Mesendoderm (in vitro differentiated cells): ENCODE measurements around the gene IL3RA.
"Not testable (repeated sequence)": the region's sequence is repeated elsewhere in the genome, so short reads cannot be mapped to it uniquely, and the experiment has no call there.

Experiments used
- DNase-seq: peaks from one replicate; pipeline ENCODE4 v3.0.0; 2013
- H2AK5ac ChIP-seq: 2 replicates; pipeline ENCODE4 v1.6.1; 2013; ENCODE audit warnings: low read length, inconsistent platforms
- H2BK120ac ChIP-seq: 2 replicates; pipeline ENCODE4 v1.6.1; 2013; ENCODE audit warnings: low read depth, mild to moderate bottlenecking, low read length, moderate library complexity, mixed read lengths
- H2BK15ac ChIP-seq: replicated peaks from 2 replicates; pipeline ENCODE4 v1.6.1; 2013; ENCODE audit warnings: low read depth, mild to moderate bottlenecking, moderate library complexity
- H2BK5ac ChIP-seq: 2 replicates; pipeline ENCODE4 v1.6.1; 2013; ENCODE audit warnings: low read length, inconsistent platforms
- H3K18ac ChIP-seq: 2 replicates; pipeline ENCODE4 v1.6.1; 2013; ENCODE audit warnings: mild to moderate bottlenecking, low read length, mixed read lengths
- H3K23ac ChIP-seq: one replicate; pipeline ENCODE4 v1.6.1; 2013; ENCODE audit warnings: low read length
- H3K27ac ChIP-seq: 2 replicates; pipeline ENCODE4 v1.5.1; 2013; ENCODE audit warnings: low read depth, mild to moderate bottlenecking, inconsistent platforms, low read length, moderate library complexity
- H3K27me3 ChIP-seq: 2 replicates; pipeline ENCODE4 v1.6.1; 2013; ENCODE audit warnings: low read length, control low read depth, mild to moderate bottlenecking, inconsistent platforms; ENCODE audit not compliant: insufficient read depth, poor library complexity
- H3K36me3 ChIP-seq: 2 replicates; pipeline ENCODE4 v1.6.1; 2013; ENCODE audit warnings: low read length, inconsistent platforms; ENCODE audit not compliant: control insufficient read depth, insufficient read depth
- H3K4ac ChIP-seq: one replicate; pipeline ENCODE4 v1.6.1; 2013; ENCODE audit warnings: low read depth, mild to moderate bottlenecking, low read length, moderate library complexity
- H3K4me1 ChIP-seq: 2 replicates; pipeline ENCODE4 v1.6.1; 2013; ENCODE audit warnings: low read depth, low read length, inconsistent platforms; ENCODE audit not compliant: control insufficient read depth
- H3K4me2 ChIP-seq: 2 replicates; pipeline ENCODE4 v1.6.1; 2013; ENCODE audit warnings: low read length
- H3K4me3 ChIP-seq: 2 replicates; pipeline ENCODE4 v1.5.1; 2013; ENCODE audit warnings: mild to moderate bottlenecking, low read length
- H3K56ac ChIP-seq: one replicate; pipeline ENCODE4 v1.6.1; 2013; ENCODE audit warnings: low read length
- H3K79me1 ChIP-seq: 2 replicates; pipeline ENCODE4 v1.6.1; 2013; ENCODE audit warnings: low read length, inconsistent platforms
- H3K79me2 ChIP-seq: 2 replicates; pipeline ENCODE4 v1.6.1; 2013; ENCODE audit warnings: mild to moderate bottlenecking, low read length; ENCODE audit not compliant: control insufficient read depth, insufficient read depth
- H3K9ac ChIP-seq: 2 replicates; pipeline ENCODE4 v1.6.1; 2013; ENCODE audit warnings: low read length, inconsistent platforms
- H4K5ac ChIP-seq: one replicate; pipeline ENCODE4 v1.6.1; 2013; ENCODE audit warnings: low read length
- H4K8ac ChIP-seq: one replicate; pipeline ENCODE4 v1.6.1; 2013; ENCODE audit warnings: low read depth, mild to moderate bottlenecking, control low read depth, low read length, moderate library complexity
- WGBS: extraction: QIAGEN DNeasy Blood & Tissue Kit; methylation state at CpG from one replicate; pipeline ENCODE4 v1.1.7; 2013; ENCODE audit warnings: low lambda C conversion rate, missing lambda C conversion rate; ENCODE audit not compliant: insufficient coverage; ENCODE audit errors: extremely low coverage; 5-methylcytosine and 5-hydroxymethylcytosine counted together

IL3RA gene

DNA sequence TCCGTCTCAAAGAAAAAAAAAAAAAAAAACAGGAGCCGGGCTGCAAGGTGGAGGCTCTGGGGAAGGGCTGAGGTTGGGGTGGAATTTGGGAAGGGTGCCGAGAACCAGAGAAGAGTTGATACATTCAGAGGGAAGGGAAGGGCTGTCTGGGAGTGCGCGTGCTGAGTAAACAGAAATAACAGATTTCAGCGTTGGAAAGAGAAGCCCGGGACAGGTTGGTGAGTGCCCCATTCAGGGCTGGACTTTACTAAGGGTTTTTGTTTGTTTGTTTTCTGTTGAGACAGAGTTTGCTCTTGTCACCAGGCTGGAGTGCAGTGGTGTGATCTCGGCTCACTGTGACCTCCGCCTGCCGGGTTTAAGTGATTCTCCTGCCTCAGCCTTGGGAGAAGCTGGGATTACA lies 1.7 kb upstream of the IL3RA start:
- Histone ChIP-seq H3K4me3 (no peak overlapping the region), H2BK5ac (no peak overlapping the region), H3K4me2 (no peak overlapping the region), H3K79me1 (no peaks in the 10 kb centered on the region), H4K5ac (no peak overlapping the region), H3K27me3 (no peaks in the 10 kb centered on the region), H3K79me2 (no peaks in the 10 kb centered on the region), H3K23ac (no peak overlapping the region), H3K18ac (no peak overlapping the region), H3K9ac (no peak overlapping the region), H3K27ac (no peak overlapping the region), H3K36me3 (no peaks in the 10 kb centered on the region), H2AK5ac (no peak overlapping the region), H3K4ac (no peak overlapping the region), H2BK15ac (no peak overlapping the region), H3K4me1 (no peaks in the 10 kb centered on the region), H4K8ac (no peak overlapping the region), H2BK120ac (no peak overlapping the region), H3K56ac (no peak overlapping the region)
- no CpG with 5 or more reads among the region's 10 CpGs for WGBS
- DNase-seq, result no peak

GRCh38 chrX:1336948-1337779 lies 579 bp downstream of the IL3RA start:
- Histone ChIP-seq H2BK120ac (no peak overlapping the region), H4K5ac (no peak overlapping the region), H3K4ac (no peak overlapping the region), H2AK5ac (no peak overlapping the region), H3K79me2 (no peaks in the 10 kb centered on the region), H3K27me3 (no peaks in the 10 kb centered on the region), H3K23ac (no peak overlapping the region), H3K4me1 (no peaks in the 10 kb centered on the region), H2BK5ac (no peak overlapping the region), H3K27ac (no peak overlapping the region), H3K9ac (no peak overlapping the region), H3K56ac (no peak overlapping the region), H3K79me1 (no peaks in the 10 kb centered on the region), H3K36me3 (no peaks in the 10 kb centered on the region), H3K4me2 (no peak overlapping the region), H3K18ac (no peak overlapping the region), H4K8ac (no peak overlapping the region), H3K4me3 (no peak overlapping the region), H2BK15ac (no peak overlapping the region)
- DNase-seq, result no peak
- no CpG with 5 or more reads among the region's 18 CpGs for WGBS

DNA sequence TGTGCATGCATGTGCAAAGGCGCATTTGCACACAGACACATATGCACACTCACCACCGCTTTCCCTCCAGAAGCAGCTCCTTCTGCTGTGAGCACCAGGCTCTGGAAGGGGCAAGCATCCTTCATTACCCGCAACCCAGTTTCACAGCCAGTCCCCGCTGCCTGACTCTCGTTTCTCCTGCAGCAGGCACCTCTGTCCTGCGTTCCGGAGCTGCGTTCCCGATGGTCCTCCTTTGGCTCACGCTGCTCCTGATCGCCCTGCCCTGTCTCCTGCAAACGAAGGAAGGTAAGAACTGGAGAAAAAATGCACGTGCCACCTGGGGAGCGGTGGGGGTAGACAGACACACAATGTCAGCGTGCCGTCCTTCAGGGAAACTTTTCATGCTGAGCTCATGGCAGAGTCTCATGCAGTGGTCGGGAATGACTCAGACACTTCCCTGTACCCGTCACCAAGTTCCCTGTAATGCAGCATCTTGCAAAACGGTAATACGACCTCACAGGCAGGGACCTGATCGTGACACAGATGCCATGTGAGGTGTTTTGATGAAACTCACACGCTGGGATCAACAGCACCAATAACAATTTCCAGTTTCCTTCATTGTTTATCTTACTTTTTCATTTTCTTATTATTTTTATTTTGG lies 5.1 kb downstream of the IL3RA start:
- no peak overlapping the region for H4K8ac ChIP-seq
- H3K4me2 ChIP-seq, result no peak overlapping the region
- H3K18ac ChIP-seq, result no peak overlapping the region
- no peaks in the 10 kb centered on the region for H3K27me3 ChIP-seq
- no CpG with 5 or more reads among the region's 22 CpGs for WGBS
- no peak overlapping the region for H2BK15ac ChIP-seq
- H3K56ac ChIP-seq, result no peak overlapping the region
- DNase-seq, result no peak
- H3K27ac ChIP-seq, result no peak overlapping the region
- H3K4me1 ChIP-seq, result no peaks in the 10 kb centered on the region
- H3K79me1 ChIP-seq, result no peaks in the 10 kb centered on the region
- H3K9ac ChIP-seq, result no peak overlapping the region
- no peaks in the 10 kb centered on the region for H3K79me2 ChIP-seq
- H3K4me3 ChIP-seq, result no peak overlapping the region
- H4K5ac ChIP-seq, result no peak overlapping the region
- no peak overlapping the region for H3K23ac ChIP-seq
- no peaks in the 10 kb centered on the region for H3K36me3 ChIP-seq
- no peak overlapping the region for H2BK5ac ChIP-seq
- no peak overlapping the region for H2AK5ac ChIP-seq
- H2BK120ac ChIP-seq, result no peak overlapping the region
- H3K4ac ChIP-seq, result no peak overlapping the region

DNA sequence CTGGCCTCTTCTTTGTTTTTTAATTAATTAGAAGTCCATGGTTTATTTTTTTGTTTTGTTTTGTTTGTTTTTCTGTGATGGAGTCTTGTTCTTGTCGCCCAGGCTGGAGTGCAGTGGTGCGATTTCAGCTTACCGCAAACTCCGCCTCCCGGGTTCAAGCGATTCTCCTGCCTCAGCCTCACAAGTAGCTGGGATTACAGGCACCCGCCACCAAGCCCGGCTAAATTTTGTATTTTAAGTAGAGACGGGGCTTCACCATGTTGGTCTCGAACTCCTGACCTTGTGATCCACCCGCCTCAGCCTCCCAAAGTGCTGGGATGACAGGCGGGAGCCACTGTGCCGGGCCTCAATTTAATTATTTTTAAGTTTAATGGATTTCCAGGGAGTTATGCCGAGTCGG lies 13.0 kb downstream of the IL3RA start:
- not testable (repeated sequence) for H3K36me3 ChIP-seq, H3K56ac ChIP-seq, H3K79me2 ChIP-seq, H3K27ac ChIP-seq, H2BK5ac ChIP-seq, H2AK5ac ChIP-seq, H3K4me3 ChIP-seq, H4K8ac ChIP-seq, H3K18ac ChIP-seq, DNase-seq, H3K27me3 ChIP-seq, H3K23ac ChIP-seq, H2BK15ac ChIP-seq, H3K9ac ChIP-seq, H3K79me1 ChIP-seq, H2BK120ac ChIP-seq, H3K4me1 ChIP-seq, H3K4me2 ChIP-seq, H4K5ac ChIP-seq, H3K4ac ChIP-seq
- no CpG with 5 or more reads among the region's 15 CpGs for WGBS

GRCh38 chrX:1351981-1352714 lies 15.6 kb downstream of the IL3RA start:
- no peak overlapping the region for H3K18ac ChIP-seq
- no peak overlapping the region for H2BK5ac ChIP-seq
- H2BK120ac ChIP-seq, result no peak overlapping the region
- no peak for DNase-seq
- no peak overlapping the region for H3K4ac ChIP-seq
- H2AK5ac ChIP-seq, result no peak overlapping the region
- H3K9ac ChIP-seq, result no peak overlapping the region
- no peak overlapping the region for H3K4me2 ChIP-seq
- no peak overlapping the region for H4K8ac ChIP-seq
- H3K79me1 ChIP-seq, result no peaks in the 10 kb centered on the region
- H2BK15ac ChIP-seq, result no peak overlapping the region
- H3K36me3 ChIP-seq, result no peaks in the 10 kb centered on the region
- no peak overlapping the region for H3K23ac ChIP-seq
- no peak overlapping the region for H3K4me3 ChIP-seq
- no peak overlapping the region for H4K5ac ChIP-seq
- no peak overlapping the region for H3K56ac ChIP-seq
- no CpG with 5 or more reads among the region's 49 CpGs for WGBS
- no peaks in the 10 kb centered on the region for H3K27me3 ChIP-seq
- no peaks in the 10 kb centered on the region for H3K79me2 ChIP-seq
- H3K4me1 ChIP-seq, result peaks cover 2% of the 10 kb centered on the region
- no peak overlapping the region for H3K27ac ChIP-seq
